Endothelial cell of umbilical vein (primary cell): ENCODE measurements around the gene HAP1. TPM values are rescaled to one million over a fixed set of nuclear protein-coding genes. Genes with fewer than 3 reads are reported as not detected.

ENCODE experiments used
- BruUV-seq: library from RNA; stranded (reverse); fragments of 400-500 nt; replicated peaks from 2 replicates; lab custom pipeline; 2021; lab: Mats Ljungman, UMichigan
- CTCF ChIA-PET: fragments of 300-600, 350-600 bp; sonication (Branson Sonifier 250); formaldehyde crosslinking; loops from one replicate; lab custom pipeline; 2021; ENCODE audit warnings: antibody characterized with exemption, inconsistent platforms; lab: Charles Lee
- POLR2A ChIA-PET: fragments of 300-600, 350-600 bp; sonication (Branson Sonifier 250); formaldehyde crosslinking; loops from one replicate; lab custom pipeline; 2021; ENCODE audit warnings: antibody characterized with exemption, inconsistent platforms; lab: Charles Lee
- DNase-seq: peaks from one replicate; pipeline ENCODE4 v3.0.0-alpha.2; 2011; ENCODE audit warnings: low read depth, low spot score
- FAIRE-seq: peaks from 2 replicates; lab custom pipeline; 2011; peaks lifted over from hg19 to GRCh38; lab: Jason Lieb, UNC
- H2AFZ ChIP-seq: 2 replicates; pipeline ENCODE4 v1.6.0; 2012; ENCODE audit warnings: low read depth, low read length, control low read depth, inconsistent platforms
- H3K27ac ChIP-seq: 2 replicates; pipeline ENCODE4 v1.5.1; 2011; ENCODE audit warnings: low read depth, mild to moderate bottlenecking, control low read depth, low read length, moderate library complexity; ENCODE audit not compliant: insufficient read depth
- H3K27me3 ChIP-seq, 2 experiments: 2 replicates each; pipeline versions ENCODE4 v1.6.0 to v1.6.1; 2011; ENCODE audit warnings: low read length in 2 of 2, mixed read lengths in 1 of 2; ENCODE audit not compliant: control insufficient read depth in 2 of 2, insufficient read depth in 2 of 2
- H3K36me3 ChIP-seq, 2 experiments: 2 replicates in 1 of 2; 3 replicates in 1 of 2; pipeline ENCODE4 v1.5.1; 2011; ENCODE audit warnings: low read length in 2 of 2, mild to moderate bottlenecking in 1 of 2, moderate library complexity in 1 of 2; ENCODE audit not compliant: control insufficient read depth in 2 of 2, insufficient read depth in 2 of 2; ENCODE audit errors: extremely low read depth in 1 of 2
- H3K4me1 ChIP-seq: 3 replicates; pipeline ENCODE4 v1.5.1; 2011; ENCODE audit warnings: mild to moderate bottlenecking, low read length; ENCODE audit not compliant: control insufficient read depth, insufficient read depth; ENCODE audit errors: extremely low read depth
- H3K4me2 ChIP-seq: 2 replicates; pipeline ENCODE4 v1.6.1; 2011; ENCODE audit warnings: low read length, control low read depth, mixed read lengths; ENCODE audit not compliant: insufficient read depth
- H3K4me3 ChIP-seq, 3 experiments: fragments of 200-600 bp in 1 of 3; sonication (generic), shearing (Covaris generic) in 1 of 3; replicated peaks in 1 of 3; 2 replicates each; pipeline ENCODE4 v1.5.1; 2011 to 2016; ENCODE audit warnings: control low read depth in 3 of 3, low read length in 3 of 3, mild to moderate bottlenecking in 2 of 3, inconsistent platforms in 1 of 3, low read depth in 1 of 3, moderate library complexity in 1 of 3; ENCODE audit not compliant: insufficient read depth in 1 of 3
- H3K79me2 ChIP-seq: 2 replicates; pipeline ENCODE4 v1.6.0; 2012; ENCODE audit warnings: low read length, inconsistent platforms; ENCODE audit not compliant: control insufficient read depth, insufficient read depth
- H3K9ac ChIP-seq: replicated peaks from 2 replicates; pipeline ENCODE3; 2011; ENCODE audit warnings: low read length, control low read depth; ENCODE audit not compliant: insufficient read depth; ENCODE audit errors: extremely low read depth
- H3K9me1 ChIP-seq: replicated peaks from 3 replicates; pipeline ENCODE4 v1.6.0; 2011; ENCODE audit warnings: mild to moderate bottlenecking, low read length; ENCODE audit not compliant: control insufficient read depth, insufficient read depth; ENCODE audit errors: extremely low read depth
- H3K9me3 ChIP-seq: replicated peaks from 2 replicates; pipeline ENCODE4 v1.5.1; 2012; ENCODE audit warnings: low read length, inconsistent platforms; ENCODE audit not compliant: control insufficient read depth, insufficient read depth
- H4K20me1 ChIP-seq: replicated peaks from 2 replicates; pipeline ENCODE3; 2011; ENCODE audit warnings: mild to moderate bottlenecking, low read length; ENCODE audit not compliant: control insufficient read depth, insufficient read depth; ENCODE audit errors: extremely low read depth
- EZH2 ChIP-seq: IDR thresholded peaks from 2 replicates; pipeline ENCODE4 v1.6.1; 2012; ENCODE audit warnings: borderline replicate concordance, low read depth, mild to moderate bottlenecking, moderate library complexity, low read length, inconsistent platforms; ENCODE audit not compliant: severe bottlenecking
- FOS ChIP-seq: IDR thresholded peaks from 2 replicates; pipeline ENCODE4 v1.6.1; 2011; ENCODE audit warnings: mild to moderate bottlenecking, low read length, moderate library complexity, borderline replicate concordance; ENCODE audit not compliant: insufficient read depth
- GATA2 ChIP-seq: IDR thresholded peaks from 2 replicates; pipeline ENCODE4 v1.7.0; 2011; ENCODE audit warnings: low read depth, mild to moderate bottlenecking, moderate library complexity, mixed read lengths, low read length; ENCODE audit not compliant: insufficient read length, insufficient read depth
- JUN ChIP-seq: IDR thresholded peaks from 2 replicates; pipeline ENCODE4 v1.6.1; 2011; ENCODE audit warnings: borderline replicate concordance, low read depth; ENCODE audit not compliant: insufficient read length, insufficient read depth
- MAX ChIP-seq: IDR thresholded peaks from 2 replicates; pipeline ENCODE4 v1.6.1; 2011; ENCODE audit not compliant: insufficient read depth, insufficient read length
- MYC ChIP-seq: IDR thresholded peaks from one replicate; pipeline ENCODE4 v1.6.1; 2011; ENCODE audit warnings: mild to moderate bottlenecking, low read depth, low read length
- POLR2A ChIP-seq: IDR thresholded peaks from 2 replicates; pipeline ENCODE4 v1.6.1; 2012; ENCODE audit warnings: low read depth, mild to moderate bottlenecking, control low read depth, low read length
- POLR2AphosphoS5 ChIP-seq: IDR thresholded peaks from 2 replicates; pipeline ENCODE4 v1.6.1; 2012; ENCODE audit warnings: low read depth, mild to moderate bottlenecking, control low read depth, low read length, moderate library complexity; ENCODE audit not compliant: insufficient read depth
- dilution Hi-C: fragments of 300-500 bp; cut with MboI; formaldehyde crosslinking; loops from one replicate; pipeline ENCODE4 v1.15.0; 2019; ENCODE audit warnings: low sequenced_read_pairs; ENCODE audit not compliant: extremely low pct_ligation_motif_present
- intact Hi-C: fragments of 100-400 bp; cut with micrococcal nuclease; formaldehyde crosslinking; loops from one replicate; pipeline ENCODE4 v1.10.0; 2022
- polyA plus RNA-seq, 4 experiments: library from polyadenylated mRNA; depleted of rRNA in 3 of 4; stranded (reverse) in 3 of 4; unstranded in 1 of 4; fragments of >200 nt; gene quantifications; 2 replicates each; pipeline versions ENCODE4 v1.2.1 to v1.2.3, GENCODE V29; 2011 to 2012; ENCODE audit warnings: missing spikeins in 1 of 4
- total RNA-seq: library from RNA; stranded (reverse); gene quantifications from 2 replicates; pipeline ENCODE4 v1.2.3, GENCODE V29; 2021
- TF ChIP-seq, protein P1 (sequence below), 2 donors: IDR thresholded peaks; 1 replicate in 1 of 2; 2 replicates in 1 of 2; pipeline ENCODE4 v1.5.1; 2011; ENCODE audit warnings: low read length in 2 of 2, mild to moderate bottlenecking in 2 of 2, moderate library complexity in 2 of 2, control low read depth in 1 of 2, inconsistent platforms in 1 of 2, low read depth in 1 of 2; ENCODE audit not compliant: insufficient read depth in 1 of 2; ENCODE audit errors: extremely low read depth in 1 of 2

HAP1 gene
- total and polyA plus RNA-seq, 2 donors (not counting 3 experiments of a cell fraction or from before 2014, with no cell fraction given): 0.07 to 0.24 TPM

DNA sequence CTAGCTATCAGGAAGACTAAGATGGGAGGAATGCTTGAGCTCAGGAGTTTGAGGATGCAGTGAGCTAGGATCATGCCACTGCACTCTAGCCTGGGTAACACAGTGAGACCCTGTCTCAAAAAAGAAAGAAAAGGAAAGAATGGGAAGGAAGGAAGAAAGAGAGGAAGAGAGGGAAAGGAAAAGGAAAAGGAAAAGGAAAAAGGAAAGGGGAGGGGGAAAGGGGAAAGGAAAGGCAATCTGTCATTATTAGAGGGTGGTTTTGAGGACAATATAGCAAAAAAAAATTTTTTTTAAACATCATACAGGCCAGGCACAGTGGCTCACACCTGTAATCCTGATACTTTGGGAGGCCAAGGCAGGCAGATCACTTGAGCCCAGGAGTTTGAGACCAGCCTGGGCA, 31.7 kb upstream of the HAP1 start:
- no peak for DNase-seq
- TF ChIP-seq MAX: no peak
- no peak for TF ChIP-seq GATA2
- TF ChIP-seq FOS: no peak
- no peak for TF ChIP-seq EZH2
- no peak for TF ChIP-seq POLR2AphosphoS5
- TF ChIP-seq, protein P1, sequence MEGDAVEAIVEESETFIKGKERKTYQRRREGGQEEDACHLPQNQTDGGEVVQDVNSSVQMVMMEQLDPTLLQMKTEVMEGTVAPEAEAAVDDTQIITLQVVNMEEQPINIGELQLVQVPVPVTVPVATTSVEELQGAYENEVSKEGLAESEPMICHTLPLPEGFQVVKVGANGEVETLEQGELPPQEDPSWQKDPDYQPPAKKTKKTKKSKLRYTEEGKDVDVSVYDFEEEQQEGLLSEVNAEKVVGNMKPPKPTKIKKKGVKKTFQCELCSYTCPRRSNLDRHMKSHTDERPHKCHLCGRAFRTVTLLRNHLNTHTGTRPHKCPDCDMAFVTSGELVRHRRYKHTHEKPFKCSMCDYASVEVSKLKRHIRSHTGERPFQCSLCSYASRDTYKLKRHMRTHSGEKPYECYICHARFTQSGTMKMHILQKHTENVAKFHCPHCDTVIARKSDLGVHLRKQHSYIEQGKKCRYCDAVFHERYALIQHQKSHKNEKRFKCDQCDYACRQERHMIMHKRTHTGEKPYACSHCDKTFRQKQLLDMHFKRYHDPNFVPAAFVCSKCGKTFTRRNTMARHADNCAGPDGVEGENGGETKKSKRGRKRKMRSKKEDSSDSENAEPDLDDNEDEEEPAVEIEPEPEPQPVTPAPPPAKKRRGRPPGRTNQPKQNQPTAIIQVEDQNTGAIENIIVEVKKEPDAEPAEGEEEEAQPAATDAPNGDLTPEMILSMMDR (IDR thresholded peaks at IDR 0.05; ENCODE audit: extremely low read depth in 1 of 2, insufficient read depth in 1 of 2, low read depth in 1 of 2, low read length in 2 of 2): no peak
- TF ChIP-seq MYC: no peak
- no peak for TF ChIP-seq POLR2A
- TF ChIP-seq JUN: no peak
- Histone ChIP-seq H3K9me3 (no peaks in the 10 kb centered on the region), H3K27me3 (no peaks in the 10 kb centered on the region), H3K79me2 (no peaks in the 10 kb centered on the region), H3K9ac (no peak overlapping the region), H3K4me3 (no peak overlapping the region), H3K4me2 (no peak overlapping the region), H4K20me1 (no peaks in the 10 kb centered on the region), H3K36me3 (peaks cover 10 to 70% of the 10 kb centered on the region in 2 experiments), H2AFZ (no peak overlapping the region), H3K4me1 (no peaks in the 10 kb centered on the region), H3K9me1 (no peaks in the 10 kb centered on the region), H3K27ac (no peak overlapping the region)
- no peak for FAIRE-seq
- ChIA-PET POLR2A (no interaction called here), CTCF (interaction anchor here (5.7 kb wide), 1 partner anchor 20 kb away, joined by 25 read pairs; the partner anchor contains the start of gene JUP)
- intact Hi-C loops (no loop called here), dilution Hi-C loops (no loop called here)
- no TSS peak for BruUV-seq
